Right atrium auricular region (tissue), 2 donors: Measurements from ENCODE around the gene TLCD3B. TPM values are rescaled to one million over a fixed set of nuclear protein-coding genes. Genes with fewer than 3 reads are reported as not detected.
A peak's percentile ranks its signal among the peaks of the same experiment; 100 is the strongest.

Source experiments
- DNase-seq: peaks from one replicate; pipeline ENCODE4 v3.0.0-alpha.2; 2019; ENCODE audit warnings: low spot score
- H3K27ac ChIP-seq, 2 donors: fragments of 200-600 bp; sonication (generic); 1 replicate in 1 of 2; 2 replicates in 1 of 2; pipeline ENCODE4 v1.5.1; 2016 to 2019
- H3K27me3 ChIP-seq, 2 donors: fragments of 200-600 bp; sonication (generic); one replicate each; pipeline versions ENCODE4 v1.5.1 to v1.6.0; 2017 to 2019
- H3K36me3 ChIP-seq: fragments of 200-600 bp; sonication (generic); one replicate; pipeline ENCODE4 v1.5.1; 2016
- H3K4me1 ChIP-seq, 2 donors: fragments of 200-600 bp; sonication (generic); one replicate each; pipeline versions ENCODE4 v1.5.1 to v1.6.0; 2017 to 2019
- H3K4me3 ChIP-seq, 2 donors: fragments of 200-600 bp; sonication (generic); 1 replicate in 1 of 2; 2 replicates in 1 of 2; pipeline ENCODE4 v1.5.1; 2017 to 2019; ENCODE audit warnings: mild to moderate bottlenecking in 1 of 2, moderate library complexity in 1 of 2
- H3K9me3 ChIP-seq, 2 donors: fragments of 200-600 bp; sonication (generic); one replicate each; pipeline ENCODE4 v1.5.1; 2019
- total RNA-seq, 2 donors: library from RNA; depleted of rRNA; stranded (reverse); fragments of >200 nt; gene quantifications; one replicate each; pipeline ENCODE4 v1.1.0, GENCODE V29; 2016
- TF ChIP-seq, protein P1 (sequence below), 2 donors: fragments of 200-600 bp; sonication (generic); IDR thresholded peaks; one replicate each; pipeline ENCODE4 v1.5.1; 2019; ENCODE audit warnings: antibody characterized with exemption in 2 of 2

Gene TLCD3B
- total RNA-seq, 2 donors from 2014 or later = not detected

DNA sequence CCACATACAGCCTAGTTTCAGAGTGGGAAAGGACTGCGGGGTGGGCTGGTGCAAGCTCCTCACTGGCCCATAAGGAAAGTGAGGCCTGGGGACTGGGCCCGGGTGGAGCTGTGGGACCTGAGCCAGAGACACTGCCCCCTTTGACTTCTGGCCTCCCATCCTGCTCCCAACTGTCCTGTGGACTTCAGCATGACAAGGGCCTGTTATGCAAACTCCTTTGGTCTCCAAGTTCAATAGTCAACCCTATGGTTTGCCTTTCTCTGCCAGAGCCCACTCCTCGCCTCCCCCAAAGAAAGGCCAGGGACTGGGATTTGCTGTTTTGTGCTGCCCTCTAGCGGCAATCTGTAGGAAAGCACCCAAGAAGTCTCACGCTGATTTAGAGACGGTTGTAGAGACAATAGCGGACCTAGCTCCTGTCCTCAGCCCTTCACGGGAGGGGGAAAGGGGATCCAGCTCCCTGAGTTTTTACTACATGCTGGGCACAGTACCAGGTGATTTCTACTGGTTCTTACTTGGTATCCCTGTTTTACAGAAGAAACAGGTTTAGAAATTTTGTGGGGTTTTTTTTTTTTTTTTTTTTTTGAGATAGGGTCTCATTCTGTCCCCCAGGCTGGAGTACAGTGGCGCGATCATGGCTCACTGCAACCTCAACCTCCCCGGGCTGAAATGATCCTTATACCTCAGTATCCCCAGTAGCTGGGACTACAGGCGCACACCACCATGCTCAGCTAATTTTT is 1.2 kb upstream of the TLCD3B start:
- peaks cover 0 to 13% of the 10 kb centered on the region in 2 donors for H3K4me1 ChIP-seq
- peaks cover 15 to 23% of the 10 kb centered on the region in 2 donors for H3K27me3 ChIP-seq
- no peaks in the 10 kb centered on the region for H3K36me3 ChIP-seq
- no peak overlapping the region for H3K27ac ChIP-seq
- H3K9me3 ChIP-seq = no peaks in the 10 kb centered on the region
- peak; percentile 65 for DNase-seq
- H3K4me3 ChIP-seq = no peak overlapping the region
- TF ChIP-seq, protein P1, sequence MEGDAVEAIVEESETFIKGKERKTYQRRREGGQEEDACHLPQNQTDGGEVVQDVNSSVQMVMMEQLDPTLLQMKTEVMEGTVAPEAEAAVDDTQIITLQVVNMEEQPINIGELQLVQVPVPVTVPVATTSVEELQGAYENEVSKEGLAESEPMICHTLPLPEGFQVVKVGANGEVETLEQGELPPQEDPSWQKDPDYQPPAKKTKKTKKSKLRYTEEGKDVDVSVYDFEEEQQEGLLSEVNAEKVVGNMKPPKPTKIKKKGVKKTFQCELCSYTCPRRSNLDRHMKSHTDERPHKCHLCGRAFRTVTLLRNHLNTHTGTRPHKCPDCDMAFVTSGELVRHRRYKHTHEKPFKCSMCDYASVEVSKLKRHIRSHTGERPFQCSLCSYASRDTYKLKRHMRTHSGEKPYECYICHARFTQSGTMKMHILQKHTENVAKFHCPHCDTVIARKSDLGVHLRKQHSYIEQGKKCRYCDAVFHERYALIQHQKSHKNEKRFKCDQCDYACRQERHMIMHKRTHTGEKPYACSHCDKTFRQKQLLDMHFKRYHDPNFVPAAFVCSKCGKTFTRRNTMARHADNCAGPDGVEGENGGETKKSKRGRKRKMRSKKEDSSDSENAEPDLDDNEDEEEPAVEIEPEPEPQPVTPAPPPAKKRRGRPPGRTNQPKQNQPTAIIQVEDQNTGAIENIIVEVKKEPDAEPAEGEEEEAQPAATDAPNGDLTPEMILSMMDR (IDR thresholded peaks at IDR 0.05) = peak in 1 of 2 donors; percentile 73

DNA sequence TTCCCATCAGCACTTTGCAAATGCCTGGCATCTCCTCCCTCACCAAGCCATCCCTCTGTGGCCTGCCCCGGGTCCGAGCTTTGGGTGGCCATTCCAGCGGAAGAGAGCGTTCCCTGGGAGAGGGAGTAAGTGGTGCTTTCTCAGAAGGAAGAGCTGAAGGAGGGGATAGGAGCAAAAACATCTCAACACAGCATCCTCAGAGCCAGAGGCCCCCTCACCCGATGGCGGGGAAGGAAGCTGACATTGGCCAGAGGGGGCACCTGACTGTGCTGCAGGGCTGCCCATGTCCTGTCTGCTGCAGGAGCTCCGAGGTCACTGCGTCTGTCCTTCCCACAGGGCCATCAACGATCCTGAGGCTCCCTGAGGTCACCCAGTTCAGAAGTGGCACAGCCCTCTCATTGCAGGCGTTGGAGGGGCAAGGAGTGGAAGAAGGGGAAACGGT is 427 bp upstream of the TLCD3B start:
- TF ChIP-seq, protein P1 (IDR thresholded peaks at IDR 0.05) = no peak
- no peaks in the 10 kb centered on the region for H3K9me3 ChIP-seq
- no peaks in the 10 kb centered on the region for H3K36me3 ChIP-seq
- peaks cover 15 to 23% of the 10 kb centered on the region in 2 donors for H3K27me3 ChIP-seq
- peak overlapping the region in 1 of 2 donors; percentile 29 for H3K4me3 ChIP-seq
- H3K4me1 ChIP-seq = peaks cover 0 to 13% of the 10 kb centered on the region in 2 donors
- no peak overlapping the region for H3K27ac ChIP-seq
- no peak for DNase-seq

DNA sequence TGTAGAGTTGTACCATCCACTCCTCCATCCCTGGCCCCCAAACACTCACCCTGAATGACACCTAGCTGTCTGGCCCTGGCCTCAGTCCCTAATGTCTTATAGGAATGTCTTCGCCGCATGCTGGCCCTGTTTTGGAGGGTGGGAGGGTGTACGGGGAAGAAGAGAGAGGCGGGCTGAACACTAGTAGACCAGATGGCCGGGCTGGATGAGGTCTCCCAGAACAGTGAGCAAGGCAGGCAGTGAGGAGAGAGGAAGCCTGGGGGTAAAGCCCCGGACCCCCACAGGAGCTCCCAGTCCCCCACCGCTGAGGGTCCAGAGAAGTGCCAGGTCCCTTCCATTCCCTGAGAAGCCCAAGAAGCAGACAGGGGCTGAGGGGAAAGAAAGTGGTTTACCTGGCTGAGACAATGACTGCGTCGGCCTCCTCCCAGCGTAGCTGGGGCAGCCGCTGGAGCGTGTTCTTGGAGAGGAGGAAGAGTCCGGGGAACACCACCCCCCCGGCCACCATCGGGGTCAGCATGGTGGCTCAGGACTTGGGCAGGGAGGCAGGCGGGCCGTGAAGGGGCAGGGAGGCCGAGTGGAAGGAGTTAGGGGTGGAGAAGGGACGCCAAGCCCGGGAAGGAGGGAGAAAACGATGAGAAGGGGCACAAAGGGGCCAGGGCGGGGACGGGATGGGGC is 923 bp downstream of the TLCD3B start:
- Histone ChIP-seq H3K4me3 (no peak overlapping the region), H3K9me3 (no peaks in the 10 kb centered on the region), H3K4me1 (peaks cover 0 to 13% of the 10 kb centered on the region in 2 donors), H3K27ac (no peak overlapping the region), H3K27me3 (peaks cover 17 to 23% of the 10 kb centered on the region in 2 donors), H3K36me3 (no peaks in the 10 kb centered on the region)
- TF ChIP-seq, protein P1 (IDR thresholded peaks at IDR 0.05) = no peak
- no peak for DNase-seq

DNA sequence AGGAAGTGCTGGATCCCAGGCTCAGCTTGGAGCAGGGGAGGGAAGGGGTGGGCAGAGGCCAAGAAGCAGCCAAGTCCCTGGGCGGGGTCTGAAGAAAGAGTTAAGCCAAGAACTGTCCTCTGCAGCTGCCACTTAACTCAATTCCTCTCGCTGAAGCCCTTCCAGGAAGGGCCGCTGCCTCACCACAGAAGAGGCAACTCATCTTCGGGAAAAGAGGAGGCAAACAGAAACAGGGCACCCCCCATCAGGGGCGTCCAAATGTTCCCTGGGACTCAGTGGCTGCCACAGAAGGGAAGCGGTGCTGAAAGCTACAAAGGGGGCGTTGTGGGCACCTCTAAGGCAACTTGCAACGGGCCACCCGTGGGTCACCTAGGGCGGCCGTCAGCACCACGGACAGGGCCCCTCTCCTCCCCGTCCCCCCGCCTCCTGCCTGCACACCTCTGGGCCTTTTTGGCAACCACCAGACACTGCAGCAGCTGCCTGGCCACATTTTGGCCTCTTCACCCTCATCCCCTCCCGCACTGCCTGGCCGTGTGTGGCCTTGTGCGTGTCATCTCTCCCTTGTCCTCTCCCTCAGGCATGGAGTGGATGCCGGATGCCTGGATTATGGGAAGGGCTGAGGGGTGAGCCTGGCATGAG is 2.5 kb downstream of the TLCD3B start:
- TF ChIP-seq, protein P1 (IDR thresholded peaks at IDR 0.05) = no peak
- Histone ChIP-seq H3K27ac (no peak overlapping the region), H3K36me3 (no peaks in the 10 kb centered on the region), H3K9me3 (no peaks in the 10 kb centered on the region), H3K4me3 (no peak overlapping the region), H3K27me3 (peaks cover 15 to 18% of the 10 kb centered on the region in 2 donors), H3K4me1 (peaks cover 0 to 13% of the 10 kb centered on the region in 2 donors)
- no peak for DNase-seq

DNA sequence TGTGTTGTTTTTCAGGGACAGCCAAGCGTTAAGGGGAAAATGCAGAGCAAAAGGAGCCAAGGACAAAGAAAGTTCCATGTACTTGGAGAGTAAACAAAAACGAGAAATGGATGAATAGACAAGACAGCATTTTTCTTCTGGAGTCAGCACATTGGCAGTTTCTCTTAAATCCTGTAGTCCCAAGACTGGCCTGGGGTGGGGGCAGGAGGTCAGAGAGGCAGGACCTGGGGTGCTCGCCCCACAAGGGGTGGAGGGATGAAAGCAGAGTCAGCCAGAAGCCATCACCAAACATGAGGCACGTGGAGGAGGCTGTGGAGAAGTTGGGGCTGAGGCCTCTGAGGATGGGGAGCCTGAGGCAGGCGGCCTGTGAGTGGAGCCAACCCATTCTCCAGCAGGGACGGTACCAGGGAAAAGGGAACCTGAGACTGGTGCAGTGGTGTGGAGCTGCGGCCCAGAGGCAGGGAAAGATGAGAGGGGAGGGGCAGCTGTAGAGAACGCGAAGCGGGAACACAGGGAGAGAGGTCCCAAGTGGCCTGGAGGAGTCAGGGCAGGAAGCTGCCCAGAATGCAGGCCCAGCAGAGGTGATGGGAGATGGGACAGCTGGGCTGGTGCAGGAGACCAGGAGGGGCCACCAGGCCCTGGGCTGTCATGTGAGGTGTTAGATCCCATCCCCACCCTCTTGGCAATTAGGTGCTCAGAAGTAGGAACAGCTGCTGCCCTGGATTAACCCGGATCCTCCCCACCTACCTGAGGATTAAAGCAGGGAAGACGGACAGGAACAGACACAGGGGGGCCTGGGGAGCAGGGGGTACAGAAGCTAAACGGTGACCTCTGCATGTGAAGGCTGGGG is 3.3 kb downstream of the TLCD3B start:
- Histone ChIP-seq H3K4me3 (no peak overlapping the region), H3K27ac (no peak overlapping the region), H3K4me1 (peaks cover 0 to 13% of the 10 kb centered on the region in 2 donors), H3K9me3 (no peaks in the 10 kb centered on the region), H3K36me3 (no peaks in the 10 kb centered on the region), H3K27me3 (peaks cover 13 to 18% of the 10 kb centered on the region in 2 donors)
- no peak for DNase-seq
- TF ChIP-seq, protein P1 (IDR thresholded peaks at IDR 0.05) = no peak
